GM12878 (cell line): ENCODE measurements around the gene ASB9. TPM values are rescaled to one million over a fixed set of nuclear protein-coding genes. Genes with fewer than 3 reads are reported as not detected.
"Not testable (repeated sequence)": the region's sequence is repeated elsewhere in the genome, so short reads cannot be mapped to it uniquely, and the experiment has no call there.

ENCODE experiments used
- ATAC-seq: fragments of 200-7000 bp; cut with Tn5 transposase; 3 replicates; pipeline ENCODE4 v1.9.1; 2020; ENCODE audit warnings: mild to moderate bottlenecking, moderate library complexity
- BruUV-seq: library from RNA; stranded (reverse); fragments of 400-500 nt; replicated peaks from 2 replicates; lab custom pipeline; 2021; lab: Mats Ljungman, UMichigan
- CTCF ChIA-PET: fragments of 300-600 bp; sonication (Branson Sonifier 250); formaldehyde crosslinking; extraction: SDS; loops from one replicate; lab custom pipeline; 2021; ENCODE audit warnings: inconsistent platforms; lab: Yijun Ruan, JAX
- POLR2A ChIA-PET: fragments of 350-600 bp; formaldehyde crosslinking; extraction: SDS; loops from one replicate; lab custom pipeline; 2021; ENCODE audit warnings: inconsistent platforms; lab: Charles Lee
- RAD21 ChIA-PET: fragments of 300-600 bp; sonication (Branson Sonifier 250); formaldehyde crosslinking; loops from one replicate; lab custom pipeline; 2023; ENCODE audit warnings: antibody characterized with exemption; ENCODE audit not compliant: unreplicated experiment; lab: Charles Lee
- SMC1A ChIA-PET: fragments of 300-600 bp; sonication (Branson Sonifier 250); formaldehyde crosslinking; loops from one replicate; lab custom pipeline; 2023; ENCODE audit not compliant: unreplicated experiment, uncharacterized antibody; lab: Charles Lee
- DNase-seq: peaks from one replicate; pipeline ENCODE4 v3.0.0-alpha.2; 2011; ENCODE audit warnings: low read depth, low spot score
- FAIRE-seq: peaks from 3 replicates; lab custom pipeline; 2011; peaks lifted over from hg19 to GRCh38; lab: Jason Lieb, UNC
- H2AFZ ChIP-seq: 2 replicates; pipeline ENCODE4 v1.6.0; 2011; ENCODE audit warnings: low read depth, low read length, control low read depth; ENCODE audit not compliant: control insufficient read depth
- H3K27ac ChIP-seq: 2 replicates; pipeline ENCODE4 v1.5.1; 2011; ENCODE audit warnings: control low read depth; ENCODE audit not compliant: control insufficient read depth, insufficient read depth
- H3K27me3 ChIP-seq, 2 experiments: replicated peaks in 1 of 2; 2 replicates each; pipeline versions ENCODE4 v1.6.0 to v1.6.1; 2011; ENCODE audit warnings: low read length in 1 of 2; ENCODE audit not compliant: control insufficient read depth in 2 of 2, insufficient read depth in 2 of 2
- H3K36me3 ChIP-seq, 2 experiments: 2 replicates each; pipeline ENCODE4 v1.5.1; 2011; ENCODE audit warnings: low read length in 1 of 2; ENCODE audit not compliant: control insufficient read depth in 2 of 2, insufficient read depth in 2 of 2
- H3K4me1 ChIP-seq: 2 replicates; pipeline ENCODE4 v1.6.1; 2011; ENCODE audit warnings: mild to moderate bottlenecking, low read length, moderate library complexity, mixed read lengths; ENCODE audit not compliant: control insufficient read depth, insufficient read depth
- H3K4me2 ChIP-seq: 2 replicates; pipeline ENCODE4 v1.6.0; 2011; ENCODE audit warnings: control low read depth; ENCODE audit not compliant: control insufficient read depth, insufficient read depth
- H3K4me3 ChIP-seq: fragments of 200-600 bp; sonication (generic); 2 replicates; pipeline ENCODE4 v1.5.1; 2016
- H3K79me2 ChIP-seq: 2 replicates; pipeline ENCODE4 v1.6.0; 2011; ENCODE audit warnings: low read length; ENCODE audit not compliant: control insufficient read depth, insufficient read depth
- H3K9ac ChIP-seq: 2 replicates; pipeline ENCODE4 v1.8.0; 2011; ENCODE audit warnings: low read length, control low read depth, mixed read lengths; ENCODE audit not compliant: control insufficient read depth, insufficient read depth
- H3K9me3 ChIP-seq: replicated peaks from 3 replicates; pipeline ENCODE4 v1.5.1; 2011; ENCODE audit warnings: mild to moderate bottlenecking, low read length; ENCODE audit not compliant: control insufficient read depth, insufficient read depth
- H4K20me1 ChIP-seq: 2 replicates; pipeline ENCODE4 v1.6.0; 2011; ENCODE audit not compliant: control insufficient read depth, insufficient read depth
- ATF7 ChIP-seq: fragments of 450-650 bp; IDR thresholded peaks from 2 replicates; pipeline ENCODE4 v1.6.1; 2016; ENCODE audit warnings: low read depth, mild to moderate bottlenecking
- BHLHE40 ChIP-seq, 2 experiments: fragments of 450-650 bp in 1 of 2; IDR thresholded peaks; 2 replicates each; pipeline ENCODE4 v1.6.1; 2011 to 2017; ENCODE audit warnings: low read depth in 2 of 2, borderline replicate concordance in 1 of 2, improper control_type of control experiment in 1 of 2, low read length in 1 of 2, mild to moderate bottlenecking in 1 of 2
- DPF2 ChIP-seq: fragments of 450-650 bp; IDR thresholded peaks from 2 replicates; pipeline ENCODE4 v1.6.1; 2017; ENCODE audit warnings: mild to moderate bottlenecking
- EGR1 ChIP-seq, 2 experiments: IDR thresholded peaks; 1 replicate in 1 of 2; 2 replicates in 1 of 2; pipeline ENCODE4 v1.6.1; 2011 to 2012; ENCODE audit warnings: low read depth in 2 of 2, low read length in 2 of 2, borderline replicate concordance in 1 of 2, mild to moderate bottlenecking in 1 of 2, moderate library complexity in 1 of 2
- IKZF1 ChIP-seq: fragments of 450-650 bp; conservative IDR thresholded peaks from 2 replicates; pipeline ENCODE4 v1.6.1; 2017; ENCODE audit warnings: antibody characterized with exemption, mild to moderate bottlenecking
- IKZF2 ChIP-seq, 2 experiments: fragments of 450-650 bp; IDR thresholded peaks; 2 replicates each; pipeline ENCODE4 v1.6.1; 2017; ENCODE audit warnings: mild to moderate bottlenecking in 2 of 2, moderate library complexity in 2 of 2
- MEF2B ChIP-seq: fragments of 450-650 bp; IDR thresholded peaks from 2 replicates; pipeline ENCODE4 v1.6.1; 2018; ENCODE audit warnings: mild to moderate bottlenecking, moderate library complexity; ENCODE audit not compliant: partially characterized antibody, poor library complexity, severe bottlenecking
- MTA2 ChIP-seq: fragments of 450-650 bp; IDR thresholded peaks from 2 replicates; pipeline ENCODE4 v1.6.1; 2016; ENCODE audit warnings: low read depth, mild to moderate bottlenecking, moderate library complexity
- NBN ChIP-seq: fragments of 450-650 bp; IDR thresholded peaks from 2 replicates; pipeline ENCODE4 v1.6.1; 2016
- RAD51 ChIP-seq: fragments of 450-650 bp; IDR thresholded peaks from 2 replicates; pipeline ENCODE4 v1.6.1; 2016; ENCODE audit warnings: moderate library complexity, mild to moderate bottlenecking, inconsistent platforms
- SMAD1 ChIP-seq: fragments of 450-650 bp; IDR thresholded peaks from 2 replicates; pipeline ENCODE4 v1.6.1; 2018; ENCODE audit warnings: mild to moderate bottlenecking, low read depth; ENCODE audit not compliant: partially characterized antibody
- ZBTB33 ChIP-seq: fragments of 450-650 bp; IDR thresholded peaks from 2 replicates; pipeline ENCODE4 v1.6.1; 2017; ENCODE audit warnings: mild to moderate bottlenecking
- WGBS: methylation state at CpG from one replicate; pipeline ENCODE4 v1.1.6; 2016; ENCODE audit warnings: low lambda C conversion rate; ENCODE audit not compliant: insufficient replicate concordance, insufficient coverage; ENCODE audit errors: missing lambda C conversion rate; 5-methylcytosine and 5-hydroxymethylcytosine counted together
- in situ Hi-C: fragments of 300-500 bp; cut with MboI; formaldehyde crosslinking; loops from 9 replicates; pipeline ENCODE4 v1.14.3; 2018; ENCODE audit warnings: mixed read lengths
- intact Hi-C: fragments of 100-400 bp; cut with micrococcal nuclease; formaldehyde crosslinking; loops from one replicate; pipeline ENCODE4 v1.14.2; 2022; ENCODE audit not compliant: unreplicated experiment
- polyA plus RNA-seq, 11 experiments: library from polyadenylated mRNA; depleted of rRNA in 4 of 11; unstranded in 6 of 11; stranded (reverse) in 5 of 11; fragments of >200 nt; fragmentation: Nextera tagmentation in 4 of 11; fragmentation: Illumina TruSeq in 1 of 11; extraction: Ambion mirVana in 4 of 11; extraction: Trizol in 1 of 11; gene quantifications; 1 replicate in 1 of 11; 2 replicates in 10 of 11; pipeline versions ENCODE4 v1.2.1 to v1.2.3, GENCODE V29; 2011 to 2016; ENCODE audit warnings: inconsistent platforms in 2 of 11, missing spikeins in 2 of 11, low read depth in 1 of 11
- total RNA-seq, 4 experiments: library from RNA; depleted of rRNA in 3 of 4; stranded (reverse); fragments of >200 nt in 3 of 4; fragmentation: Illumina TruSeq in 1 of 4; extraction: Trizol in 1 of 4; gene quantifications; 2 replicates each; pipeline versions ENCODE4 v1.2.1 to v1.2.3, GENCODE V29; 2013 to 2021
- TF ChIP-seq, protein P1 (sequence below): fragments of 450-650 bp; IDR thresholded peaks from 2 replicates; pipeline ENCODE4 v1.6.1; 2017; ENCODE audit warnings: mild to moderate bottlenecking, moderate library complexity
- TF ChIP-seq, protein P2 (sequence below): fragments of 450-650 bp; IDR thresholded peaks from 2 replicates; pipeline ENCODE4 v1.6.1; 2017; ENCODE audit warnings: low read depth, mild to moderate bottlenecking, moderate library complexity

Gene ASB9
- total and polyA plus RNA-seq, 10 of the 15 experiments (the other 5 are each of a cell fraction or from before 2014, with no cell fraction given) = 0.31 to 3.5 (median 0.74) TPM

GRCh38 chrX:15200871-15201270 is 69.0 kb downstream of the ASB9 start (continued):
- no peak for TF ChIP-seq ZBTB33
- TF ChIP-seq EGR1 (IDR thresholded peaks at IDR 0.05; ENCODE audit: borderline replicate concordance in 1 of 2, low read depth in 2 of 2, low read length in 2 of 2) = no peak

GRCh38 chrX:15198608-15199202 is 71.2 kb downstream of the ASB9 start:
- RAD21 ChIA-PET = interaction anchor here (1.0 to 2.3 kb wide), 3 partner anchors 35 to 90 kb away, joined by 3 to 7 read pairs (median 5); no protein-coding TSS in a partner anchor
- SMC1A ChIA-PET = interaction anchor here (1.0 to 2.8 kb wide), 7 partner anchors 18 to 55 kb away, joined by 3 to 11 read pairs (median 6); no protein-coding TSS in a partner anchor
- H3K4me1 ChIP-seq, FAIRE-seq, CTCF ChIA-PET, H3K9ac ChIP-seq, H3K27ac ChIP-seq, H3K4me2 ChIP-seq, H3K4me3 ChIP-seq, BruUV-seq, H3K9me3 ChIP-seq, H4K20me1 ChIP-seq, H3K36me3 ChIP-seq, in situ Hi-C loops, intact Hi-C loops, DNase-seq, H2AFZ ChIP-seq, H3K79me2 ChIP-seq, H3K27me3 ChIP-seq: not testable (repeated sequence)
- peak; percentile 61 for ATAC-seq
- WGBS = 15% methylated on average over 2 of the region's 2 CpGs
- TF ChIP-seq MEF2B = peak; percentile 61
- TF ChIP-seq IKZF2 (IDR thresholded peaks at IDR 0.05) = peak; percentile 57 to 60; a peak in 2 of 4 replicates
- 0 out of 2 replicates have a peak, but pooled peaks have one; percentile 26 for TF ChIP-seq MTA2
- TF ChIP-seq NBN = 0 out of 2 replicates have a peak, but pooled peaks have one; percentile 53
- TF ChIP-seq ATF7 = 0 out of 2 replicates have a peak, but pooled peaks have one; percentile 40
- TF ChIP-seq, protein P1, sequence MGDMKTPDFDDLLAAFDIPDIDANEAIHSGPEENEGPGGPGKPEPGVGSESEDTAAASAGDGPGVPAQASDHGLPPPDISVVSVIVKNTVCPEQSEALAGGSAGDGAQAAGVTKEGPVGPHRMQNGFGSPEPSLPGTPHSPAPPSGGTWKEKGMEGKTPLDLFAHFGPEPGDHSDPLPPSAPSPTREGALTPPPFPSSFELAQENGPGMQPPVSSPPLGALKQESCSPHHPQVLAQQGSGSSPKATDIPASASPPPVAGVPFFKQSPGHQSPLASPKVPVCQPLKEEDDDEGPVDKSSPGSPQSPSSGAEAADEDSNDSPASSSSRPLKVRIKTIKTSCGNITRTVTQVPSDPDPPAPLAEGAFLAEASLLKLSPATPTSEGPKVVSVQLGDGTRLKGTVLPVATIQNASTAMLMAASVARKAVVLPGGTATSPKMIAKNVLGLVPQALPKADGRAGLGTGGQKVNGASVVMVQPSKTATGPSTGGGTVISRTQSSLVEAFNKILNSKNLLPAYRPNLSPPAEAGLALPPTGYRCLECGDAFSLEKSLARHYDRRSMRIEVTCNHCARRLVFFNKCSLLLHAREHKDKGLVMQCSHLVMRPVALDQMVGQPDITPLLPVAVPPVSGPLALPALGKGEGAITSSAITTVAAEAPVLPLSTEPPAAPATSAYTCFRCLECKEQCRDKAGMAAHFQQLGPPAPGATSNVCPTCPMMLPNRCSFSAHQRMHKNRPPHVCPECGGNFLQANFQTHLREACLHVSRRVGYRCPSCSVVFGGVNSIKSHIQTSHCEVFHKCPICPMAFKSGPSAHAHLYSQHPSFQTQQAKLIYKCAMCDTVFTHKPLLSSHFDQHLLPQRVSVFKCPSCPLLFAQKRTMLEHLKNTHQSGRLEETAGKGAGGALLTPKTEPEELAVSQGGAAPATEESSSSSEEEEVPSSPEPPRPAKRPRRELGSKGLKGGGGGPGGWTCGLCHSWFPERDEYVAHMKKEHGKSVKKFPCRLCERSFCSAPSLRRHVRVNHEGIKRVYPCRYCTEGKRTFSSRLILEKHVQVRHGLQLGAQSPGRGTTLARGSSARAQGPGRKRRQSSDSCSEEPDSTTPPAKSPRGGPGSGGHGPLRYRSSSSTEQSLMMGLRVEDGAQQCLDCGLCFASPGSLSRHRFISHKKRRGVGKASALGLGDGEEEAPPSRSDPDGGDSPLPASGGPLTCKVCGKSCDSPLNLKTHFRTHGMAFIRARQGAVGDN = peak; percentile 67; the same call in 1 of the 2 replicates
- TF ChIP-seq DPF2 = 0 out of 2 replicates have a peak, but pooled peaks have one; percentile 23
- TF ChIP-seq IKZF1 = peak; percentile 50; the same call in 1 of the 2 replicates
- peak; percentile 39 for TF ChIP-seq SMAD1
- 0 out of 2 replicates have a peak, but pooled peaks have one; percentile 49 for TF ChIP-seq RAD51
- TF ChIP-seq, protein P2, sequence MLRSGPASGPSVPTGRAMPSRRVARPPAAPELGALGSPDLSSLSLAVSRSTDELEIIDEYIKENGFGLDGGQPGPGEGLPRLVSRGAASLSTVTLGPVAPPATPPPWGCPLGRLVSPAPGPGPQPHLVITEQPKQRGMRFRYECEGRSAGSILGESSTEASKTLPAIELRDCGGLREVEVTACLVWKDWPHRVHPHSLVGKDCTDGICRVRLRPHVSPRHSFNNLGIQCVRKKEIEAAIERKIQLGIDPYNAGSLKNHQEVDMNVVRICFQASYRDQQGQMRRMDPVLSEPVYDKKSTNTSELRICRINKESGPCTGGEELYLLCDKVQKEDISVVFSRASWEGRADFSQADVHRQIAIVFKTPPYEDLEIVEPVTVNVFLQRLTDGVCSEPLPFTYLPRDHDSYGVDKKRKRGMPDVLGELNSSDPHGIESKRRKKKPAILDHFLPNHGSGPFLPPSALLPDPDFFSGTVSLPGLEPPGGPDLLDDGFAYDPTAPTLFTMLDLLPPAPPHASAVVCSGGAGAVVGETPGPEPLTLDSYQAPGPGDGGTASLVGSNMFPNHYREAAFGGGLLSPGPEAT = peak; percentile 73; the same call in 1 of the 2 replicates
- TF ChIP-seq BHLHE40 (IDR thresholded peaks at IDR 0.05; ENCODE audit: borderline replicate concordance in 1 of 2, low read depth in 2 of 2, low read length in 1 of 2) = peak in 1 of 2 experiments; percentile 86; a peak in 2 of 4 replicates
- POLR2A ChIA-PET = interaction anchor here (1.4 kb wide), 1 partner anchor 35 kb away, joined by 3 read pairs; no protein-coding TSS in a partner anchor
